ENCODE results near the gene GGCT.

GGCT gene

GRCh38 chr7:30524545-30524944, 19.9 kb upstream of the GGCT start:
- DNase-seq, result no peak
- Histone ChIP-seq H3K27me3 (ENCODE audit: insufficient read depth, low read depth, severe bottlenecking) (no peaks in the 10 kb centered on the region), H3K9me3 (ENCODE audit: severe bottlenecking) (no peaks in the 10 kb centered on the region), H3K4me3 (ENCODE audit: low read depth, low read length) (no peak overlapping the region), H3K36me3 (no peaks in the 10 kb centered on the region), H3K27ac (no peak overlapping the region)
- TF ChIP-seq, protein P1, sequence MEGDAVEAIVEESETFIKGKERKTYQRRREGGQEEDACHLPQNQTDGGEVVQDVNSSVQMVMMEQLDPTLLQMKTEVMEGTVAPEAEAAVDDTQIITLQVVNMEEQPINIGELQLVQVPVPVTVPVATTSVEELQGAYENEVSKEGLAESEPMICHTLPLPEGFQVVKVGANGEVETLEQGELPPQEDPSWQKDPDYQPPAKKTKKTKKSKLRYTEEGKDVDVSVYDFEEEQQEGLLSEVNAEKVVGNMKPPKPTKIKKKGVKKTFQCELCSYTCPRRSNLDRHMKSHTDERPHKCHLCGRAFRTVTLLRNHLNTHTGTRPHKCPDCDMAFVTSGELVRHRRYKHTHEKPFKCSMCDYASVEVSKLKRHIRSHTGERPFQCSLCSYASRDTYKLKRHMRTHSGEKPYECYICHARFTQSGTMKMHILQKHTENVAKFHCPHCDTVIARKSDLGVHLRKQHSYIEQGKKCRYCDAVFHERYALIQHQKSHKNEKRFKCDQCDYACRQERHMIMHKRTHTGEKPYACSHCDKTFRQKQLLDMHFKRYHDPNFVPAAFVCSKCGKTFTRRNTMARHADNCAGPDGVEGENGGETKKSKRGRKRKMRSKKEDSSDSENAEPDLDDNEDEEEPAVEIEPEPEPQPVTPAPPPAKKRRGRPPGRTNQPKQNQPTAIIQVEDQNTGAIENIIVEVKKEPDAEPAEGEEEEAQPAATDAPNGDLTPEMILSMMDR (IDR thresholded peaks at IDR 0.05; ENCODE audit: low read depth, low read length), result no peak

DNA sequence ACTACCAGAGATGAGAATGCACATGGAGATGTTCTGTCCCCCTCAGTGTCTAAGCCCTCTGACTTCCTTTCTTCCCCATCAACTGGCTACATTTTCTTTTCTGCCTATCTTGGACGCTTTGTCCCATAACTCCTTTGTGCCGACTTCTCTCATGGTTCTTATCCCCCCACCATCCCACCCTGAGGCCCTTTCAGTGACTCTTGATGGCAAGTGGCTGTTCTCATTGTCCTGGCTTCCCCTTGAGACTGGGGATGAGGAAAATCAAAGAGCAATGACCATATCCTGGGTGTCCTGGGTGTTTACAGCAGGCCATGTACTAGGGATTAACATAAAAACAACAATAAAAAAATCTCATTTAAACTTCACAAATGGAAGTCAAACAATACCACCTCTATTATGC, 18.8 kb upstream of the GGCT start:
- no peak overlapping the region for H3K27ac ChIP-seq
- H3K36me3 ChIP-seq, result no peaks in the 10 kb centered on the region
- no peaks in the 10 kb centered on the region for H3K9me3 ChIP-seq (ENCODE audit: severe bottlenecking)
- no peak for DNase-seq
- H3K4me3 ChIP-seq (ENCODE audit: low read depth, low read length), result no peak overlapping the region
- TF ChIP-seq, protein P1 (IDR thresholded peaks at IDR 0.05; ENCODE audit: low read depth, low read length), result no peak
- H3K27me3 ChIP-seq (ENCODE audit: insufficient read depth, low read depth, severe bottlenecking), result no peaks in the 10 kb centered on the region

DNA sequence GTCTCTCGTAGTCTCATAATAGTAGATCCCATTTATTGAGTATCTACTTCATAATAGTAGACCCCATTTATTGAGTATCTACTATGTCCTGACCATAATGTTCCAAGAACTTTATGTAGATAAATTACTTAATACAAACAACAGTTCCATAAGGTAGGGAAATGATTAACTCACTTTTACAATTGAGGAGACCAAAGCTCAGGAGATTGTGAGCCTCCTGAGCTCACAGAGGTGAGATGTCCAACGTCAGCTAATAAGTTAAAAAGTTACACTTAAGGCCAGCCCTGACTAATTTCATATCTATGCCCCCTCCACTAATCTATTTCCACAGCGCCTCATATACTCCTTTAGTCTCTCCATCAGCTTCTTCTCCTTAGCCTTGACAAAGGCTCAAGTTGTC, 17.5 kb upstream of the GGCT start:
- no peaks in the 10 kb centered on the region for H3K36me3 ChIP-seq
- TF ChIP-seq, protein P1 (IDR thresholded peaks at IDR 0.05; ENCODE audit: low read depth, low read length), result no peak
- H3K9me3 ChIP-seq (ENCODE audit: severe bottlenecking), result no peaks in the 10 kb centered on the region
- H3K27ac ChIP-seq, result no peak overlapping the region
- no peak for DNase-seq
- H3K4me3 ChIP-seq (ENCODE audit: low read depth, low read length), result no peak overlapping the region
- H3K27me3 ChIP-seq (ENCODE audit: insufficient read depth, low read depth, severe bottlenecking), result no peaks in the 10 kb centered on the region

GRCh38 chr7:30521532-30521931, 16.9 kb upstream of the GGCT start:
- TF ChIP-seq, protein P1 (IDR thresholded peaks at IDR 0.05; ENCODE audit: low read depth, low read length), result no peak
- no peak overlapping the region for H3K27ac ChIP-seq
- no peaks in the 10 kb centered on the region for H3K9me3 ChIP-seq (ENCODE audit: severe bottlenecking)
- no peak overlapping the region for H3K4me3 ChIP-seq (ENCODE audit: low read depth, low read length)
- H3K36me3 ChIP-seq, result no peaks in the 10 kb centered on the region
- no peaks in the 10 kb centered on the region for H3K27me3 ChIP-seq (ENCODE audit: insufficient read depth, low read depth, severe bottlenecking)
- no peak for DNase-seq

- Histone ChIP-seq H3K36me3 (no peaks in the 10 kb centered on the region), H3K4me3 (ENCODE audit: low read depth, low read length) (no peak overlapping the region), H3K27ac (no peak overlapping the region), H3K27me3 (ENCODE audit: insufficient read depth, low read depth, severe bottlenecking) (no peaks in the 10 kb centered on the region), H3K9me3 (ENCODE audit: severe bottlenecking) (no peaks in the 10 kb centered on the region)
- TF ChIP-seq, protein P1 (IDR thresholded peaks at IDR 0.05; ENCODE audit: low read depth, low read length), result no peak
- DNase-seq, result no peak
These were observed 14.5 kb upstream of the GGCT start for GRCh38 chr7:30519122-30519521.

DNA sequence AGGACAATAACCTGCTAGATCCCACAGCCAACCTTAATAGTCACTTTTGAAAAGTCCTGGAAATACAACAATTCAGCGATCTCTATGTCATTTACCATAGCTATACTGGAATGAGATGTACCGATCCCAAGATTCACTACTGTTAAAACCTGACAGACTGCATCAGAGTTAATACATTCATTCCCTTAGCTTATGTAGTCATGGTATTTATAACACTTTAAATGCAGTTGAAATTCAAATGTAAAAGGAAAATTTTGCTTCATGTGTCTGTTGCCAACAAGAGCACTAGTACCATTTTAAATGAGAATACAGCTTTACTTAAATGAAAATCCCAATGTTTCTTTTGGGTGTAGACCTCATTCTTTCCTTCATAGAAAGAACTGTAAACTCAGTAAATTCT, 11.1 kb upstream of the GGCT start:
- Histone ChIP-seq H3K36me3 (no peaks in the 10 kb centered on the region), H3K4me3 (ENCODE audit: low read depth, low read length) (no peak overlapping the region), H3K27me3 (ENCODE audit: insufficient read depth, low read depth, severe bottlenecking) (no peaks in the 10 kb centered on the region), H3K9me3 (ENCODE audit: severe bottlenecking) (no peaks in the 10 kb centered on the region), H3K27ac (no peak overlapping the region)
- no peak for DNase-seq
- TF ChIP-seq, protein P1 (IDR thresholded peaks at IDR 0.05; ENCODE audit: low read depth, low read length), result no peak
